NCI-H446 (cell line): ENCODE data around the gene CNTN5.

ENCODE experiments used
- DNase-seq, 2 experiments: peaks; one replicate each; lab custom pipeline; 2025; lab: John Stamatoyannopoulos, UW

CNTN5 gene

DNA sequence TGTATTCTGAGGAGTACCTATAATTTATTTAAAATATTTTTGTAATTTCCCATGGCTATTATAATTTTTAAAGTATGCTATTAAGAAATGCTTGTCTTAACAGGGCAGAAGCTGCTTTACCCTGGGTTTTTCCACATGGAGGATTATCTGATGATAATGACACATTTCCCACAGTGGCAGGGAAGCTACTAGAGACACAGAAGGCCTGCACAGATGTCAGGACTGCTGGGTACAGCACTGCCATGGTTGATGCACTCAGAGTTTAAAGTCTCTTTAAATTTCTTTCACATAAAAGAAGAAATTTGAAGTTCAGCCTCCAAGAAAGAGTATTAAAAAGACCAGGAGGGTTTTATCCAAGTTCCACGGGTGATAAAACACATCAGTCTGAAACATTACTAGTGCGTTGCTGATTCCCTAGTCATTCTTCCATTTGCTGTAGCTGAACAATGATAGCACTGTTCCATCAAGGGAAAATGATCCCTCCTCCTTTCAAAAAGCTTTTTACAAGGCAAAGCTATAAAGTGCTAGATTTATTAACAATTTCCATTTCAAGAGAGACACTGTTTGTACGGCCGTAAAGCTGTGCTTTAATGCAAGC lies 363.0 kb downstream of the CNTN5 start:
- DNase-seq: no peak

DNA sequence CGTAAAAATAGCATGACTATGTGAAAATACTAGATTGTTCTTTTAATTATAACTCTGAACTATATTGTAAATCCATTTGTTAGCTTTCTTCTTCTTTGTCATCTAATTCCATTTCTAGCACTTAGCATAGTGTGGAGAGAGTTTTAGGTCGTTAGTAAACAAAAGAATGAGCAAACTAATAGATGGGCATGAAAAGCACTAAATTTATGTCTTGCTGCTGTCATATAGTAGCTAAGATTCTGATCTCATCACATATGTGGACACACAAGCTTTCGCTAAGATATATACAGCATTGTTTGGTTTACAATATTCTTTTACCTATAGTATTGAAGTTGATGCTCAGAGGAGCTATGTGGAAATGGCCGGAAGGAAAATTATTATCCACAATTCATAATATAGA lies 370.5 kb downstream of the CNTN5 start:
- DNase-seq: no peak

DNA sequence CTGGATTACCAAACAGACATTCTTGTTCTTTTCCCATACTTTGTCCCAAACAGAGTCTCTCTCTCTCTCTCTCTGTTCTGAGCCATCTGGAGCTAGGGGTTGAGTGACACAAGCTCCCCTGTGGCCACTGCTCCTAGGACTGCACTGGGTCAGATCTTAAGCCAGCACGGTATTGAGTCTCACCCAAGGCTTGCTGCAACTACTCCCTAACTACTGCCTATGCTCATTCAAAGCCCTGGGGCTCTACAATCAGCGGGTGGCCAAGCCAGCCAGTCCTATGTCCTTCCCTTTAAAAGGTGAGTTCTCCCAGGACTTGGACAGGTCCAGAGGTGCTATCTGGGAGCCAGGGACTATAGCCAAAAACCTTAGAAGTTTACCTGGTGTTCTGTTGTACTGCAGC lies 385.6 kb downstream of the CNTN5 start:
- no peak for DNase-seq

DNA sequence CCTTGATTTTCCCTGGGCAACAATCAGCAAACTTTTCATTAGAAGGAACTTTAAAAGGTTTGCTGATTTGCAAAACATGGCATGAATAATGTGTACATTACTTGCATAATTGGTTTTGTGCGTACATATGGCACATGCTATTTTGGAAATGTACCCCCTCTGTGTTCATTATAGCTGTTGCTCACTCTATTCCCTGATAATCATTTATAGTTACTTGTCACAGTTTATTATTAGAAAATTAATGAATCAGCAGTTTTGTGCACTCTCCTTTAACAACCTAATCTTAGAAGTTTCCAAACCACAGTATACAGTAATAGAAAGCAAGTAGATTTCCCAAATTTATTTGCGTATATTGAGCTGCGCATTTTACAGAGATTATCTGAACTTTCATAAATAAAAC lies 389.9 kb downstream of the CNTN5 start:
- DNase-seq: no peak

- no peak for DNase-seq
Measured at GRCh38 chr11:99418927-99419720, 398.4 kb downstream of the CNTN5 start.

DNA sequence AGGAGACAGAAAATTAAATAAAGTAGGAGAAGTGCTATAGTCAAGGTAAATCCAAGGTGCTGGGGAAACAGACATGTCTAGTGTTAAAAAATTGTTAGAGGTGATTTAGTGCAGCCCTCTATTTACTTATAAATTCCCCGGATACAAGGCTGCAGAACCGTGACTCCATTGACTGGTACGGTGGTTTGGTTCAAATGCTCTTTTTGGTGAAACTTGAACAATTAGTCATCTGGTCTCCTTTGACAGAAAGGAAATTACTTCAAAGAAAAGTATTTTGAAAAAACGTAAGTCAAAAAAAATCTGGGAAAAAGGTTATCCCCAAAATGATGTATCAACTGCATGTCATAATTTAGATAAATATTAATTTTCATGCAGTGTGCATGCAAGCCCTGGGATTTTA lies 399.2 kb downstream of the CNTN5 start:
- DNase-seq: no peak

GRCh38 chr11:99422581-99423427 lies 402.1 kb downstream of the CNTN5 start:
- no peak for DNase-seq

- no peak for DNase-seq
Measured at GRCh38 chr11:99423428-99423983, 402.8 kb downstream of the CNTN5 start.

DNA sequence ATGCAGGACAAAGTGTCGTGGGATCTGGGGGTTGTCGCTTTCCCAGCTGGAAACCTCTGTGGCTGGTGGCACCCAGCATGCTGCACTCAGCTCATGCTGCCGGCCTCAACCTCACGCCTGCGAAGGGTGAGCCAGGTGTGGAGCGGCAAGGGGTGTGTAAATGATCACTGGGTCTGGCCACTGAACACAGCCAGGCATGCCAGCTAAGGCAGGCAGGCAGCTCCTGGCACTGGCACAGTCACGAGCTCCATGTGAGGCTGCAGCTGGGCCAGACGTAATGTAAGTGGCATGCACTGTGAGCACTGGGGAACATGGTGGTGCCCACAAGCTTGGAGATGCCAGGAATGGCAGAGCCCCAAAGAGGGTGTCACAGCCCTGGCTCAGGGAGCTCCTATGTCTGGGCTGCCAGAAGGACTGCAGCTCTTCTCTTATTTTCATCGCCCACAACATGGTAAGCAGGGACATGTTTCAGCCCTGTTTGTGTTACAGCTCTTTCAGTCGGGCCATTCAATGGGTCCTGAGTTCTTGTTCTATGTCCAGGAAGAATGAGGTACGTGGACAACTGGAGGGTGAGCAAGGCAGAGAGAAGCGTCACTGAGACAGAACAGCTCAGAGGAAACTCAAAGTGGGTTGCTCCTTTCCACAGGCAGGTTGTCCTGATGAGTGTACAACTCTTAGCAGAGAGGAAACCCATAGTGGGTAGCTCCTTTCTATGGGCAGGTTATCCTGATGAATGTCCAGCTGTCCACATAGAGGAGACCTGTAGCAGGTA lies 403.8 kb downstream of the CNTN5 start:
- DNase-seq: no peak

GRCh38 chr11:99425596-99425995 lies 404.8 kb downstream of the CNTN5 start:
- no peak for DNase-seq

DNA sequence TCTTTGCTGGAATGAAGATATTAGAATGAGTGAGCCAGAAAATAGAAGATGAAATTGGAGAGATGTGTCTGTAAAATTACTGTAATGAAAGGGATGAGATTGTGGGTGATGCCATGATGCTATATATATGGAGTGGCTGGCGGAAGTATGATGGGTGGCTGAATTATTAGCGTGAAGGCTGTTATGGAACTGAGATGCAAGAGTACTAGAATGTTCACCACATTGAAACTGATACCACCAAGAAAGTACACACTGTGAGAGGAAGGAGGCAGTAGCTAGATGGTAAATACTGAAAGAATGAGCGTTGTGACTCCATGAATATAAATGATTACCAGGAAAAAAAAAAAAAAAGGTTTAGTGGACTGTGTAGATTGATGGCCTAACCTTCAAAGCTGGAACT lies 411.9 kb downstream of the CNTN5 start:
- no peak for DNase-seq

DNA sequence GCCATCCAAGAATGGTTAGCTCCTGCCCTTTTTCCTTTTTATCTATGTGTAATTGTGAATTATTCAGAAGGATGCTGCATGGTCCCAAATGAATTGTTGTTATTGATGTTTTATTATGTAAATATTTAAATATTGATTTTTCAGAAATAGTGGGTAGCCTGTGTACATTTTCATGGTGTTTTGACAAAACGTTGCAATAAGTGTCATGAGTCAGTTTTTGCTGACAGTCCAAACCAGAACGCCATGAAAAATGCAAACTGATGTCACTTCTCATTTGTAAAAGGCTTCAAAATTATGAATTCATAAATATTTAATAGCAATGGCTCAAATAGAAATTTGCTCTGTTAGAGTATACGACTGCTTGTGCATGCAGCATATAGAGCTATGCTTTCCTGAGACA lies 422.5 kb downstream of the CNTN5 start:
- no peak for DNase-seq

GRCh38 chr11:99446400-99446799 lies 425.7 kb downstream of the CNTN5 start:
- no peak for DNase-seq

DNA sequence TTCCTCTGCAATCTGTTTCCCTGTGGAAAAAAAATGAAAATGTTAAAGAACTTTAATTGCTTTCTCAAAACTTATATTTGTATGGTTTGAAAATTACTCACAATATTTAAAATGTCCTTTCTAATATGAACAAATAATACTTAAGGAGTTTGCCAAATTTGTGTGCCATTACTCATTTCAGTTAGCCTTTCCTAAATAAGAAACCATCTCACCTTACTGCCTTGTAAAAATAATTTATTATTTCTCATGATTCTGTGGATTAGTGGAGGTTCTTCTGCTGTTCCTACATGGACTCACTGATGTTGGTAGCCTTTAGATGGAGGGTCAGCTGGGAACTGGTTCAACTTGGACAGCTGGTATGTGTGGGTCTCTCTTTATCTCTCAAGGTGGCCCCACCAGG lies 428.6 kb downstream of the CNTN5 start:
- no peak for DNase-seq

- no peak for DNase-seq
Measured at GRCh38 chr11:99452075-99452474, 431.3 kb downstream of the CNTN5 start.

DNA sequence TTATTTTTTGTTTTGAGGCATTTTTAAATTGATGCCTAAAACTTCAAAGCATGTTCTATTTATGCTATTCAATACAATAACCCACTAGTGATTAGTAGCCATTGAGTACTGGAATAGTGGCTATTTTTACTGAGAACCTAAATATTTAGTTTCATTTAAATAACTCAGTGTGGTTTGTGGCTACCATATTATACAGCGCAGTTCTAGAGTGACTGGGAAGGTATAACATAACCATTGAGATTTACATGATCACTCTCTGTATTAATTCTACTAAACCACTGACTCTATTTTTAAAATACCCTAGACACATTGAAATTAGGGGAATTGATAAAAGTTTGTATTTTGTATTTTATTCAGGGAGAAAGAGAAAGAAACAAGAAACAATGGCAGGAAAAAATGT lies 441.2 kb downstream of the CNTN5 start:
- no peak for DNase-seq

DNA sequence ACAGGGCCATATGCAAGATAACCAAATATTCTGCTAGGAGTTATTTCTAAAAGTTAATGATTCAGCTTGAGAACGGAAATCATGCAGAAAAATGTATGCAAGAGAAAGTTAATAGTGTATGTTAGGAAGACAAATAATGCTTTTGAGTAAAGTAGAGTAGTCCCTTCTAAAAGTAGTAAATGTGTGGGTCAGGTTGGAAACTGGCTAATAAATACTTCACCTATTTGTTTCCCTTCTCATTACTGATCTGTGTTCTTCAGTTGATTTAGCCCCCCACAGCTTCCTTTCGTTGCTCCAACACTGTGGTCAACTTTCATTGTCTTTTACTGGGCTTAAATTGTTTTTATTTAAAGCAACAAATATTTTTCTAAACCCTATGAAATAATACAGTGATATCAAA lies 444.2 kb downstream of the CNTN5 start:
- no peak for DNase-seq

DNA sequence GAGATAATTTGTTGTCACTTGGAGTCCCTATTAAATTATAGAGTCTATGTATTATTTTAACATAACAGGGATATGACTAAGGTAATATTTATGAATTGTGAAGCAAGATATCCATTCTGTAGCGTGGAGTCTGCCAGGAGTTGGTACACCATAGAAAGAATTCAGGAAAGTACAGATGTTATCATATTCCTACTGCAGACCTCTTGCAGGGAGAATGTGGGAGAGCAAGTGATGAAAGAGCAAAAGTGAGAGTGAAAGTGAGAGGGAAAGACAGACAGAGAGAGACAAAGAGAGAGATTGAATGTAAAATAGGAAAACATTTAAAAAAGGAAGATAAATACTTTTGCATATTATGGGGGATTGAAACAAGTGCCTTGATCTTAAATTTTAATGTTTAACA lies 468.8 kb downstream of the CNTN5 start:
- DNase-seq: no peak

DNA sequence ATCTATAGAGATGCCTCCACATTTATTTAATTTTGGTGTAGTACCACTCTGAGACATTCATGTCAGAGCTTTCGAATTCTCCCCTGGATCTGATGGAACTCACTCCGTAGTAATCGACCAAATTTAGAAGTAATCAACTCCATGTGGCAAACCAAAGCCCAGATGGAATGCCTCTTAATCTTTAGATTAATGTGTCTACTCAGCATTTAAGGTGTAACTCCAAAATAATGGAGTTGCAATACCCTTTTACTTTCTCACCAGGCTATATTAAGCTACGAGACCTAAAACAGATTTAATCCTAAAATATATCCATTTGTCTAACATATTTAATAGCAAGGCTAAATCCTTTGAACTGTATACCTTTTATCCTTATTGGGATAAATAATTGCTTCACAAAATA lies 473.3 kb downstream of the CNTN5 start:
- DNase-seq: no peak

- no peak for DNase-seq
Measured at GRCh38 chr11:99501655-99502054, 480.9 kb downstream of the CNTN5 start.

- DNase-seq: no peak
Measured at GRCh38 chr11:99505316-99505715, 484.6 kb downstream of the CNTN5 start.

- no peak for DNase-seq
Measured at GRCh38 chr11:99505831-99506230, 485.1 kb downstream of the CNTN5 start.
